ENCODE results near the gene GPC6. TPM values are rescaled to one million over a fixed set of nuclear protein-coding genes. Genes with fewer than 3 reads are reported as not detected.

Gene GPC6
- polyA plus RNA-seq, 2 of the 4 experiments (the other 2 are of a cell fraction) = 8.0 to 14.4 TPM

DNA sequence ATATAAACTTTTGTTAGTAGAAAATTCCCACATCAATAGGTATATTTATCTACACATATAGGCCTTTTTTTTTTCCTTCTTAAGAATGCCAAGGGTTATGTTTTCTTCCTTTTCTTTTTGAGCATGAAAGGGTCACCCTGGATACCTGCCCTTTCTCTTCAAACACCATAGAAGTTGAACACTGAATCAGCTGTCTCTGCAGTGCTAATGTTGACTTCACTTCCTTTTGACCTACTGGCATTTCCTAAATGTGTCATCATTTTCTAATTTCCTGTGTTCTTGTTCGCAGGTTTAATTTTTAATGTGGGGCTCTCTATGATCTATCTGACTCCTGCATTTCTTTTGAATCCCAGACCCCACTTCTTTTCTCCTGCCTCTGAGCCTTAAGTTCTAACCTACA is 532.0 kb downstream of the GPC6 start:
- ATAC-seq = no peak

DNA sequence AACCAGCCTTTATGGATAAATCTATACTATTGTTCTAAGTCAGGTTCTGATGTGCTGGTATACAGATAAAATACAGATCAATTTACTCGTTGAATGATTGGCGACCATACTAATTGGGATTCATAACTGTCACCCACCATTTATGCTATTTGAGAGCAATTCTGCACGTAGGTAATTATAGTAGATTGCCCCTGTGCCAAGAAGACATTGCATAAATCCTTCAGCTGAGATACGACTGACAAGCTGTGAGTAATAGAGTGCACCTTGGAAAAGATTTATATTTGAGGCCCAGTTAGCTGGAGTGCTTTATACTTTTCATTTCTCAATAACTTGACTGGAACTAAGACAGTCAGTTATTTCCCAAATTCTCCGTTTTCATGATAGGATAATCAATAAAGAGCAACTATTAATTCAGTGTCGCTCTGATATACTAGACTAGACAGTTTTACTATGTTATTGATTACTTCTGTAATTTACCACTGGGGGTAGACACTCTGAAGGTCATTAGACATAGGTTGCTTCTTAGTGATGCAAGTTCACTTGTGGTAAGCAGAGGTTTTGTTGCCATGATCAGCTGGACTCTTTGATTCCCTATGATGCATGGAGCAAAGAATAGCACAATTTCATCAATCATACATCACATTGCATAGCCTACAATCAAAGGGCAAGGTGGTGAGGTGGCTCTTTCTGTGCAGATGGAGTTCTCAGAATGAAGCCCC is 536.3 kb downstream of the GPC6 start:
- ATAC-seq (no peak), FAIRE-seq (no peak), DNase-seq (ENCODE audit: low read depth in 1 of 2, low spot score in 1 of 2) (no peak)
- H3K4me2 ChIP-seq = no peak overlapping the region
- CTCF ChIA-PET = no interaction called here
- no peak overlapping the region for H3K27ac ChIP-seq
- 45% methylated on average over 6 of the region's 6 CpGs for WGBS (ENCODE audit: missing lambda C conversion rate)
- peaks cover 6% of the 10 kb centered on the region; the same call in 1 of the 3 replicates for H3K4me1 ChIP-seq
- POLR2A ChIA-PET = no interaction called here
- H3K4me3 ChIP-seq = no peak overlapping the region
- no peaks in the 10 kb centered on the region for H3K9me3 ChIP-seq
- TF ChIP-seq CEBPB (IDR thresholded peaks at IDR 0.05) (no peak), HEYL (CRISPR knock-in tag; IDR thresholded peaks at IDR 0.05) (no peak), RNF2 (IDR thresholded peaks at IDR 0.05; ENCODE audit: borderline replicate concordance, low read depth) (no peak), HDAC2 (IDR thresholded peaks at IDR 0.05) (no peak), HOXB5 (CRISPR knock-in tag; IDR thresholded peaks at IDR 0.05) (no peak), JUN (IDR thresholded peaks at IDR 0.05) (no peak), ESRRA (IDR thresholded peaks at IDR 0.05; ENCODE audit: borderline replicate concordance, low read length) (no peak), RFX5 (IDR thresholded peaks at IDR 0.05) (no peak), FOXS1 (CRISPR knock-in tag; IDR thresholded peaks at IDR 0.05) (no peak), RCOR1 (IDR thresholded peaks at IDR 0.05; ENCODE audit: low read depth, low read length) (no peak), EHMT2 (IDR thresholded peaks at IDR 0.05; ENCODE audit: low read depth) (no peak)
- TF ChIP-seq, protein P1, sequence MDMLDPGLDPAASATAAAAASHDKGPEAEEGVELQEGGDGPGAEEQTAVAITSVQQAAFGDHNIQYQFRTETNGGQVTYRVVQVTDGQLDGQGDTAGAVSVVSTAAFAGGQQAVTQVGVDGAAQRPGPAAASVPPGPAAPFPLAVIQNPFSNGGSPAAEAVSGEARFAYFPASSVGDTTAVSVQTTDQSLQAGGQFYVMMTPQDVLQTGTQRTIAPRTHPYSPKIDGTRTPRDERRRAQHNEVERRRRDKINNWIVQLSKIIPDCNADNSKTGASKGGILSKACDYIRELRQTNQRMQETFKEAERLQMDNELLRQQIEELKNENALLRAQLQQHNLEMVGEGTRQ (IDR thresholded peaks at IDR 0.05) = no peak
- TF ChIP-seq, protein P2, sequence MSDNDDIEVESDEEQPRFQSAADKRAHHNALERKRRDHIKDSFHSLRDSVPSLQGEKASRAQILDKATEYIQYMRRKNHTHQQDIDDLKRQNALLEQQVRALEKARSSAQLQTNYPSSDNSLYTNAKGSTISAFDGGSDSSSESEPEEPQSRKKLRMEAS (IDR thresholded peaks at IDR 0.05) = no peak
- TF ChIP-seq, protein P3, sequence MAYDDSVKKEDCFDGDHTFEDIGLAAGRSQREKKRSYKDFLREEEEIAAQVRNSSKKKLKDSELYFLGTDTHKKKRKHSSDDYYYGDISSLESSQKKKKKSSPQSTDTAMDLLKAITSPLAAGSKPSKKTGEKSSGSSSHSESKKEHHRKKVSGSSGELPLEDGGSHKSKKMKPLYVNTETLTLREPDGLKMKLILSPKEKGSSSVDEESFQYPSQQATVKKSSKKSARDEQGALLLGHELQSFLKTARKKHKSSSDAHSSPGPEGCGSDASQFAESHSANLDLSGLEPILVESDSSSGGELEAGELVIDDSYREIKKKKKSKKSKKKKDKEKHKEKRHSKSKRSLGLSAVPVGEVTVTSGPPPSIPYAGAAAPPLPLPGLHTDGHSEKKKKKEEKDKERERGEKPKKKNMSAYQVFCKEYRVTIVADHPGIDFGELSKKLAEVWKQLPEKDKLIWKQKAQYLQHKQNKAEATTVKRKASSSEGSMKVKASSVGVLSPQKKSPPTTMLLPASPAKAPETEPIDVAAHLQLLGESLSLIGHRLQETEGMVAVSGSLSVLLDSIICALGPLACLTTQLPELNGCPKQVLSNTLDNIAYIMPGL (CRISPR knock-in tag; IDR thresholded peaks at IDR 0.05; ENCODE audit: borderline replicate concordance) = no peak
- TF ChIP-seq, protein P4, sequence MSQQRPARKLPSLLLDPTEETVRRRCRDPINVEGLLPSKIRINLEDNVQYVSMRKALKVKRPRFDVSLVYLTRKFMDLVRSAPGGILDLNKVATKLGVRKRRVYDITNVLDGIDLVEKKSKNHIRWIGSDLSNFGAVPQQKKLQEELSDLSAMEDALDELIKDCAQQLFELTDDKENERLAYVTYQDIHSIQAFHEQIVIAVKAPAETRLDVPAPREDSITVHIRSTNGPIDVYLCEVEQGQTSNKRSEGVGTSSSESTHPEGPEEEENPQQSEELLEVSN (IDR thresholded peaks at IDR 0.05; ENCODE audit: borderline replicate concordance, low read depth) = no peak

More for the DNA sequence above, 532.0 kb downstream of the GPC6 start:
- 46% methylated on average over 1 of the region's 1 CpG for WGBS (ENCODE audit: missing lambda C conversion rate)
- H3K27ac ChIP-seq = no peak overlapping the region
- ChIA-PET CTCF (no interaction called here), POLR2A (no interaction called here)
- no peak for DNase-seq (ENCODE audit: low read depth in 1 of 2, low spot score in 1 of 2)
- no peak for TF ChIP-seq KDM1A (IDR thresholded peaks at IDR 0.05; ENCODE audit: low read depth)
- TF ChIP-seq MYC (IDR thresholded peaks at IDR 0.05; ENCODE audit: borderline replicate concordance, low read length) = no peak
- TF ChIP-seq HOXB5 (CRISPR knock-in tag; IDR thresholded peaks at IDR 0.05) = no peak
- no peak for TF ChIP-seq ZC3H11A (IDR thresholded peaks at IDR 0.05)
- TF ChIP-seq, protein P5, sequence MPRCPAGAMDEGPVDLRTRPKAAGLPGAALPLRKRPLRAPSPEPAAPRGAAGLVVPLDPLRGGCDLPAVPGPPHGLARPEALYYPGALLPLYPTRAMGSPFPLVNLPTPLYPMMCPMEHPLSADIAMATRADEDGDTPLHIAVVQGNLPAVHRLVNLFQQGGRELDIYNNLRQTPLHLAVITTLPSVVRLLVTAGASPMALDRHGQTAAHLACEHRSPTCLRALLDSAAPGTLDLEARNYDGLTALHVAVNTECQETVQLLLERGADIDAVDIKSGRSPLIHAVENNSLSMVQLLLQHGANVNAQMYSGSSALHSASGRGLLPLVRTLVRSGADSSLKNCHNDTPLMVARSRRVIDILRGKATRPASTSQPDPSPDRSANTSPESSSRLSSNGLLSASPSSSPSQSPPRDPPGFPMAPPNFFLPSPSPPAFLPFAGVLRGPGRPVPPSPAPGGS (IDR thresholded peaks at IDR 0.05) = no peak
- TF ChIP-seq, protein P6, sequence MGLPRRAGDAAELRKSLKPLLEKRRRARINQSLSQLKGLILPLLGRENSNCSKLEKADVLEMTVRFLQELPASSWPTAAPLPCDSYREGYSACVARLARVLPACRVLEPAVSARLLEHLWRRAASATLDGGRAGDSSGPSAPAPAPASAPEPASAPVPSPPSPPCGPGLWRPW (IDR thresholded peaks at IDR 0.05) = no peak
- no peak for TF ChIP-seq EHF (CRISPR knock-in tag; IDR thresholded peaks at IDR 0.05)
- TF ChIP-seq BHLHE40 (IDR thresholded peaks at IDR 0.05; ENCODE audit: low read depth, low read length) = no peak
- no peak for TF ChIP-seq HEYL (CRISPR knock-in tag; IDR thresholded peaks at IDR 0.05)
- TF ChIP-seq, protein P7, sequence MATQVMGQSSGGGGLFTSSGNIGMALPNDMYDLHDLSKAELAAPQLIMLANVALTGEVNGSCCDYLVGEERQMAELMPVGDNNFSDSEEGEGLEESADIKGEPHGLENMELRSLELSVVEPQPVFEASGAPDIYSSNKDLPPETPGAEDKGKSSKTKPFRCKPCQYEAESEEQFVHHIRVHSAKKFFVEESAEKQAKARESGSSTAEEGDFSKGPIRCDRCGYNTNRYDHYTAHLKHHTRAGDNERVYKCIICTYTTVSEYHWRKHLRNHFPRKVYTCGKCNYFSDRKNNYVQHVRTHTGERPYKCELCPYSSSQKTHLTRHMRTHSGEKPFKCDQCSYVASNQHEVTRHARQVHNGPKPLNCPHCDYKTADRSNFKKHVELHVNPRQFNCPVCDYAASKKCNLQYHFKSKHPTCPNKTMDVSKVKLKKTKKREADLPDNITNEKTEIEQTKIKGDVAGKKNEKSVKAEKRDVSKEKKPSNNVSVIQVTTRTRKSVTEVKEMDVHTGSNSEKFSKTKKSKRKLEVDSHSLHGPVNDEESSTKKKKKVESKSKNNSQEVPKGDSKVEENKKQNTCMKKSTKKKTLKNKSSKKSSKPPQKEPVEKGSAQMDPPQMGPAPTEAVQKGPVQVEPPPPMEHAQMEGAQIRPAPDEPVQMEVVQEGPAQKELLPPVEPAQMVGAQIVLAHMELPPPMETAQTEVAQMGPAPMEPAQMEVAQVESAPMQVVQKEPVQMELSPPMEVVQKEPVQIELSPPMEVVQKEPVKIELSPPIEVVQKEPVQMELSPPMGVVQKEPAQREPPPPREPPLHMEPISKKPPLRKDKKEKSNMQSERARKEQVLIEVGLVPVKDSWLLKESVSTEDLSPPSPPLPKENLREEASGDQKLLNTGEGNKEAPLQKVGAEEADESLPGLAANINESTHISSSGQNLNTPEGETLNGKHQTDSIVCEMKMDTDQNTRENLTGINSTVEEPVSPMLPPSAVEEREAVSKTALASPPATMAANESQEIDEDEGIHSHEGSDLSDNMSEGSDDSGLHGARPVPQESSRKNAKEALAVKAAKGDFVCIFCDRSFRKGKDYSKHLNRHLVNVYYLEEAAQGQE (IDR thresholded peaks at IDR 0.05) = no peak
- no peak for TF ChIP-seq ZFP36 (IDR thresholded peaks at IDR 0.05; ENCODE audit: borderline replicate concordance, partially characterized antibody)
- TF ChIP-seq, protein P8, sequence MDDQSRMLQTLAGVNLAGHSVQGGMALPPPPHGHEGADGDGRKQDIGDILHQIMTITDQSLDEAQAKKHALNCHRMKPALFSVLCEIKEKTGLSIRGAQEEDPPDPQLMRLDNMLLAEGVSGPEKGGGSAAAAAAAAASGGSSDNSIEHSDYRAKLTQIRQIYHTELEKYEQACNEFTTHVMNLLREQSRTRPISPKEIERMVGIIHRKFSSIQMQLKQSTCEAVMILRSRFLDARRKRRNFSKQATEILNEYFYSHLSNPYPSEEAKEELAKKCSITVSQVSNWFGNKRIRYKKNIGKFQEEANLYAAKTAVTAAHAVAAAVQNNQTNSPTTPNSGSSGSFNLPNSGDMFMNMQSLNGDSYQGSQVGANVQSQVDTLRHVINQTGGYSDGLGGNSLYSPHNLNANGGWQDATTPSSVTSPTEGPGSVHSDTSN (IDR thresholded peaks at IDR 0.05) = no peak
- no peak for TF ChIP-seq JUN (IDR thresholded peaks at IDR 0.05)
- no peak for TF ChIP-seq CBX2 (IDR thresholded peaks at IDR 0.05; ENCODE audit: borderline replicate concordance, low read depth)
- no peak for TF ChIP-seq JUNB (IDR thresholded peaks at IDR 0.05)
- no peak for TF ChIP-seq RARB (CRISPR knock-in tag; IDR thresholded peaks at IDR 0.05)
- TF ChIP-seq FOSB (CRISPR knock-in tag; IDR thresholded peaks at IDR 0.05) = no peak
- no peak for TF ChIP-seq MAZ (IDR thresholded peaks at IDR 0.05; ENCODE audit: borderline replicate concordance, low read depth, low read length)
- no peaks in the 10 kb centered on the region for H3K4me1 ChIP-seq
- no peak for FAIRE-seq
- no peaks in the 10 kb centered on the region for H3K9me3 ChIP-seq
- no peak overlapping the region for H3K4me3 ChIP-seq
- H3K4me2 ChIP-seq = no peak overlapping the region

All from A549 (cell line).